Stimulated activated CD4-positive, alpha-beta T cell treated with anti-CD3 and anti-CD28 coated beads, Interleukin-2, amount 100 ng/mL, for 24 hours (primary cell): ENCODE results near the gene CFAP251.
"Not testable (repeated sequence)": the region's sequence is repeated elsewhere in the genome, so short reads cannot be mapped to it uniquely, and the experiment has no call there.

Experiments
- DNase-seq, 2 donors: peaks; one replicate each; pipeline ENCODE4 v3.0.0-alpha.2; 2020

CFAP251 gene

DNA sequence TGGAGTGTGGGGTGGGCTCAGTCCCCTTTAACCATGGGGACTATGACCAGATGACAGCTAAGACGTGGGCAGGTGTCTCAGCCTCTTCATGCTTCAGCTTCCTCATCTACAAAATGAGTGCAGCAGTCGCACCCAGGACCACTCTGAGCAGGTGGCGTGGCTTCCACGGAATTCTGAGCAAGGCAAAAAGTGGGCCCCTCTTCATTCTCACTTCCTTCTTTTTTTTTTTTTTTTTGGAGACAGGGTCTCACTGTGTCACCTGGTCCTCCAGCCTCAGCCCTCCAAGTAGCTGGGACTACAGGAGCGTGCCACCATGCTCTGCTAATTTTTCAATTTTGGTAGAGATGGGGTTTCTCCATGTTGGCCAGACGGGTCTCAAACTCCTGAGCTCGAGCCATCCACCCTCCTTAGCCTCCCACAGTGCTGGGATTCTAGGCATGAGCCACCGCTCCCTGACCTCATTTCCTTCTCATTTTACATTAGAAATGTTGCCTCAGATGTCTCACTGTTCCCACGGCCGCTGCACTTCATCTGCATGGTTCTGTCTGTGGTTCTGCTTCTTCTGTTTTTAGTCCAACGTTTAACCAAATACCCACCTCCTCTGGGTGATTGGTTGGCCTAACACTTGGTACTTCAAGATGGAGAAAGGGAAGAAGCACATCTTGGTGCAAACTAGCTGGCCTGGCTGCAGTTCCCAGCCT, 61.9 kb downstream of the CFAP251 start:
- no peak for DNase-seq

GRCh38 chr12:121980892-121981272, 62.5 kb downstream of the CFAP251 start:
- no peak for DNase-seq

GRCh38 chr12:121981456-121981855, 63.1 kb downstream of the CFAP251 start:
- no peak for DNase-seq

- no peak for DNase-seq
Observed at GRCh38 chr12:121982950-121983349, 64.6 kb downstream of the CFAP251 start.

DNA sequence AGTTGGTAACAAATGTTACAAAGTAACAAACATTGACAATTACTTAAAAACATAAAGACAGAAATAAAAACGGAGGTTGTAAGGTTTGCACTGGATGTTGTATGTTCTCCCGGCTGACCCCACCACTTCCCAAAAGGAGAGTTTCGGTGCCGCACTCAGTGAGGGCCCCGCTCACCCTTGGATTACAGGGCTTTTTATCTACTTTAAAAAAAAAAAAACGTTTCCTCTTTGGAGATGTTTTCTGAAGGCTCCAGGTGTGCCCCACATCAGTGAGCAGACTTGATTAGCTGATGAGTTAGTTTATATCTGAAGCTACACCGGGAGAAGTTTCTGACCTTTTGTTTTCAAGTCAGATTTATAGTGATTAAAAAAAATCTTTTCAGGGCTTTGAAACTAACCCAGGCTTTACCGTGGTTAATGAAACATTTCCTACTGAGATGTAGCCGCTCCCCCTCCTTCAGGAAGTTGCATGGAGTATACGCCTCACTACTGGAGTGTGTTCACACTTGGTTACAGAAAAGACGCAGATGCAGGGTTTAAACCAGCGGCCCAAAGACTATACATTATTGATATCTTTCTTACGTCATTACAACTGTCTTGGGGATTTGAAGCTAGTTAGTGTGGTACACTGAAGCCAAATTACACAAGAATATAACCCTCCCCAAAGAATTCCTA, 65.3 kb downstream of the CFAP251 start:
- no peak for DNase-seq

DNA sequence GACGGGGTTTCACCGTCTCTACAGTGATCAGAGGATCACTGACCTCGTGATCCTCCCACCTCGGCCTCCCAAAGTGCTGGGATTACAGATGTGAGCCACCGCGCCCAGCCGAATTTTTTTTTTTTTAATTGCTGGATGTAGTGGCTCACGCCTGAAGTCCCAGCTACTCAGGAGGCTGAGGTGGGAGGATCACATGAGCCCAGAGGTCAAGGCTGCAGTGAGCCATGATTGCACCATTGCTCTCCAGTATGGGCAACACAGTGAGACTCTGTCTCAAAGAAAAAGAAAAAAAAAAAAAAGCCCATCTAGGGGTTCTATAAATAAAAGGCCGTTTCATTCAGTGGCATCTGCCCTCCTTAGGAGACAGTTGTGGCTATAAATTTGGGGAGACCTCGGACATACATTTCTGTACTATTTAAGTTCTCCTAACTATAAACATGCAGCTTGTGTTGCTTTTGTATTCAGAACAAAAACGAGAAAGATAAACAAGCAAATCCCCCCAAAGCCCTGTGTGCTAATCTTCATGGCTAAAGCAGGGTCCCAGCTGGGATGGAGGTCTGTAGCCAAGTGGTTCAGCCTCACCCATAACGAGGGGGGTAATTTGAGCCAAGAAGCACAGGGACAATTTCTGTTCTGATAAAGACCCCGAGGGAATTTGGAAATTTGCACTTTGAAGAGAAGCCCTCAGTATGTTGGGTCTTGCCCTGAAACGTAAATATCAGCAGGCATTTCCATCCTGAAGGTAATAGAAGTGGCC, 68.3 kb downstream of the CFAP251 start:
- no peak for DNase-seq

DNA sequence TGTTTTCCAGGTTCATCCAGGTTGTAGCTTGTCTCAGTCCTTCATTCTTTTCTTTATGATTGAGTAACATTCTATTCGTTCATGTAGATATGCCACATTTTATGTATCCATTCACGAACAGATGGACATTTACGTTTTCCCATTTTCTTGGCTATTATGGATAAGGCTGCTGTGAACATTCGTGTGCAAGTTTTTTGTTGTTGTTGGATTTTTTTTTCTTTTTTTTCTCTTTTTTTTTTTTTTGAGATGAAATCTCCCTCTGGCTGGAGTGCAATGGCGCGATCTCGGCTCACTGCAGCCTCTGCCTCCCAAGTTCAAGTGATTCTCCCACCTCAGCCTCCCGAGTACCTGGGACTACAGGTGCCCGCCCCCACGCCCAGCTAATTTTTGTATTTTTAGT, 70.1 kb downstream of the CFAP251 start:
- DNase-seq = not testable (repeated sequence)

GRCh38 chr12:121989276-121990113, 71.1 kb downstream of the CFAP251 start:
- no peak for DNase-seq

GRCh38 chr12:121990114-121990647, 71.8 kb downstream of the CFAP251 start:
- DNase-seq = no peak

DNA sequence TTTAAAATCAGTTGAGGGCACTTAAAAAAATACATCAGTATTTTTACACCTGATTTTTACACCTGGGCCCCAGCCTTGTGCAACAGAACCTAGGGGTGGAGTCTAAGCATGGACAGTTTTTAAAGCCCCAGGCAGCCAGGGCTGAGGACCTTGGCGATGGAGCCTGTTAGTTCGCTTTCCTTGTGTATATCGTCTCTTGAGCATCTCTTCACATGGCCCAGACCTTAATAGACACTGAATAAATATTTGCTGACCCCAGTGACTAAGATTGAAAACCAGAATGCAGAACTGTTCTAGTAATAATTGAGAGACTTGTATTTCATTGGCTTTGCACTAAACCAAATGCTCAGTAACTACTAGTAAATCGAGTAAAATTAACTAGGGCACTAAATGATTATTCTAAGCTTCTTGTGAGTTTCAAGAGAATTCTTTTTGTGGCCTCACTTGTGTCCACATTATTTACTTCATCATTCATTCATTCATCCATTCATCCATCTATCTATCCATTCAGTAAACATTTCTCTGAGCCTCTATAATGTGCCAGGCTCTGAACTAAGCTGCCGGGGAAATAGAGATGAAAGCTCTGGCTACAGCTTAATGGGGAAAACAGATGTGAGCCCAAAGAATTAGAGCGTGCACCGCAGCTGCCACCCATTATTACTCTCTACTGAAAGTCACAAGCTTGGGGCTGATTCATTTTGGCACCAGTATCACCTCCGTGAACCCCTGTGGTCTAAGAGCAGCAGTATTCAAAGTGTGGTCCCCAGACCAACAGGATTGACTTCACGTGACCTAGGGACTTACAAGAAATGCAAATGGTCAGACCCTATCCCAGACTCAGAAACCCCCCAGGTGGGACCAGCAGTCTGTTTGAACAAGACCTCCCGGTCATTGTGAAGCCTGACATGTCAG, 72.6 kb downstream of the CFAP251 start:
- DNase-seq = peak; percentile 24 to 33

GRCh38 chr12:121992059-121992879, 73.9 kb downstream of the CFAP251 start:
- DNase-seq = peak; percentile 62 to 65

DNA sequence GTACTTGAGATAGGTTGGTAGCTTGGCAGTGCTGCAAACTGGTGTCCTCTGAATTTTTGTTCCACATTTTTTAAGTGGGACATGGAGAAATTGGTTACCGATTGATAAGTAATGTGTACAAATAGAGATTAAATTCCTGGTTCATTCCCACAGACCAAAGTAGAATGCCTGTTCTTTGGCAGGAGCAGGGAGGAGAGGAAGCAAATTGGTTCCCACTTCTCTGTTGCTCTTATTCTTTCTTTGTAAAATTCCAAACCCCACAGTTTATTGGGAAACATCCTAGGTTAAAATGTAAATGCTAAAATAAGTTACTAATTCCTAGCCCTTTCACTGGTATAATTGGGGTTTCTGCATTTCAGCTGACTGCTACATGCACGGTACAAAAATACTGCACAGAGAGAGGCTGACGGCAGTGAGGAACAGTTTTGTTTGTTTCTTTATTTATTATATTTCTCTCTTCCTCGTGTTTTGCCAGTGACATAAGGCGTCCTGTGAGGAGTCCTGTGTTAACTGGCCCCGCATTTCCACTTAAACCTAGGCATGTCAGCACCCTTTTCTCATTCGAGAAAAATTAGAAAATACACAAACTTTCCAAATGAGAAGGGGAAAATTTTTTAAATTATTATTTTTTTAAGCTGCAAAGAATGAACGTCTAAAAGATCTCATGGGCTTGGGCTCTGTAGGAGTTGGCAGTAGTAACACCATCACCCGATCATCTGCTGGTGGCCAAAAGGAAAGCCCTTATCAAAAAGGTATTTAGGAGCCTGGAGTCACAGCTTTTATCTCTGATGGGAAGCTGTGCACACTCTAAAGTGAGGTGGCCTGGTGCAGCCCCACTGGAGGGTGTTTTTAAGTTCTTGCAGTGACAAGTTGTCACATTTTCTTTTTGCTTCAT, 77.9 kb downstream of the CFAP251 start:
- no peak for DNase-seq

- no peak for DNase-seq
Observed at GRCh38 chr12:121996945-121997612, 78.7 kb downstream of the CFAP251 start.

DNA sequence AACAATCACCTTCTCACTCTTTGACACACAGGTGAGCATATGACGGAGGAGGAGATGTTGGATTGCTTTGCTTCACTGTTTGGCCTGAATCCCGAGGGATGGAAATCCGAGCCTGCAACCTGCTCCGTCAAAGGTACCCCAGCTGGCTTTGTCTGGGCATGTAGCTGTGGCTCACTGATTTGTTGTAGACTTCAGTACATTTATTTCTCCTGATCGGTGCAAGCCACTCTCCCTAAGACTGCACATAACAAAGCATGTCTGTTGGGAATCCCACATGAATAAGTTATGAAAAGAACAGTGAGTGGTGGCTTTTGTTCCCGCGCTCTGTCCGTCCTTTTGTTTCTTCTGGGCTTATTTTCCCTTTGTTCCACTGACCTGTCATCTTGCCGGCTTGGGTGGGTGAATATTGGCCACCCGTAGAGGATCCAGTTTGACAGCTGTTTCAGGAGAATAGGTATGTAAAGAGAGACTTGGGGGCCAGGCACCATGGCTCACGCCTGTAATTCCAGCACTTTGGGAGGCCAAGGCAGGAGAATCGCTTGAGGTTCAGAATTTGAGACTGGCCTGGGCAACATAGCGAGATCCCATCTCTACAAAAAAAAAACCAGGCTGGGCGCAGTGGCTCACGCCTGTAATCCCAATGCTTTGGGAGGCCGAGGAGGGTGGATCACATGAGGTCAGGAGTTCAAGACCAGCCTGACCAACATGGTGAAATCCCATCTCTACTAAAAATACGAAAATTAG, 83.2 kb downstream of the CFAP251 start:
- DNase-seq = no peak

- no peak for DNase-seq
Observed at GRCh38 chr12:122003651-122004611, 85.5 kb downstream of the CFAP251 start.

- DNase-seq = no peak
Observed at GRCh38 chr12:122004633-122005071, 86.3 kb downstream of the CFAP251 start.

- DNase-seq = no peak
Observed at GRCh38 chr12:122005252-122005776, 86.9 kb downstream of the CFAP251 start.
